ENCODE results near the gene SASH1.

Gene SASH1

DNA sequence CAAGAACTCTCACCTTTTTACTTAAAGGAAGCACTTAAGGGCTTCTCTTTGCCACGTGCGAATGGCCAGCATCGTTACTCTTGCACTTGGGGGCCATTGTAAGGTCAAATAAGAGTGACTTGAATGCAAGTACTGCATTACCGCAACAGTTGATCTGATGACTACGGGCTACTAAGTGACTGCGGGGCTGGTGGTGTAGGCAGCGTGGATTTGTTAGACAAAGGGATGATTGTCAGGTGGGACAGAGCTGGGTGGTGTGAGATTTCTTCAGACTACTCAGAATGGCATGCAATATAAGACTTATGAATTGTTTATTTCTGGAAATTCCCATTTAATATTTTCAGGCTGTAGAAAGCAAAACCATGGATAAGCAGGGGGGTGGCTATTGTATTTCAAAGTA is 204.5 kb downstream of the SASH1 start:
- Histone ChIP-seq H3K27me3 (ENCODE audit: control insufficient read depth in 1 of 2, insufficient read depth in 2 of 2, low read length in 2 of 2) (no peaks in the 10 kb centered on the region), H3K4me1 (ENCODE audit: control insufficient read depth, insufficient read depth, low read length) (peaks cover 6% of the 10 kb centered on the region), H3K36me3 (ENCODE audit: control insufficient read depth in 2 of 2, insufficient read depth in 2 of 2, low read length in 2 of 2) (peaks cover 41 to 42% of the 10 kb centered on the region in 2 donors), H3K9ac (ENCODE audit: low read length in 2 of 2) (no peak overlapping the region), H3K4me3 (ENCODE audit: low read length in 2 of 2) (no peak overlapping the region), H3K9me3 (ENCODE audit: control insufficient read depth in 2 of 2, low read length in 2 of 2) (no peaks in the 10 kb centered on the region), H3K27ac (ENCODE audit: low read length) (no peak overlapping the region)

DNA sequence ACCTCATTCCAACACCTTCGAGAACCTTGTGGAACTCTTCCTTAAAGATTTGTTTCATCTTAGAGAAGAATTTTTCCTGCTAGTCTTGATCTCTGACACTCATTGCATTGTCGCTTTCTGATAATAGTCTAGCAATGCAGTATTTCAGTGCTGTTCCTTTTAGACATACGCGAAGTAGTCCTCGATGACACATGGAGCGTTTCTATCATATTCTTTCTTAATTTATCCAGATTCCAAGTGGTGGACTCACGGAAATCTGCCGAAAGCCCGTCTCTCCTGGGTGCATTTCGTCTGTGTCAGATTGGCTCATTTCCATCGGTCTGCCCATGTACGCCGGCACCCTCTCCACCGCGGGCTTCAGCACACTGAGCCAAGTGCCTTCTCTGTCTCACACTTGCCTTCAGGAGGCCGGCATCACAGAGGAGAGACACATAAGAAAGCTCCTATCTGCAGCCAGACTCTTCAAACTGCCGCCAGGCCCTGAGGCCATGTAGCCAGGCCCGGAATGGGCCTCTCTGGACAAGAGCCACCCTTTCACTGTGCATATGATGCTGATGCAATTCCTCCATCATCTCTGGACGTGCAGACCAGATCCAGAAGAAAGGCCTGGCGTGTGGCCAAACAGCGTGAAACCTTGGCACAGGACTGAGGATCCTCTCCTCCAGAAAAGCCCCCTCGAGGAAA is 205.6 kb downstream of the SASH1 start:
- Histone ChIP-seq H3K9me3 (ENCODE audit: control insufficient read depth in 2 of 2, low read length in 2 of 2) (no peaks in the 10 kb centered on the region), H3K4me3 (ENCODE audit: low read length in 2 of 2) (no peak overlapping the region), H3K4me1 (ENCODE audit: control insufficient read depth, insufficient read depth, low read length) (peaks cover 6% of the 10 kb centered on the region), H3K27me3 (ENCODE audit: control insufficient read depth in 1 of 2, insufficient read depth in 2 of 2, low read length in 2 of 2) (no peaks in the 10 kb centered on the region), H3K27ac (ENCODE audit: low read length) (no peak overlapping the region), H3K36me3 (ENCODE audit: control insufficient read depth in 2 of 2, insufficient read depth in 2 of 2, low read length in 2 of 2) (peaks cover 34 to 35% of the 10 kb centered on the region in 2 donors), H3K9ac (ENCODE audit: low read length in 2 of 2) (no peak overlapping the region)

DNA sequence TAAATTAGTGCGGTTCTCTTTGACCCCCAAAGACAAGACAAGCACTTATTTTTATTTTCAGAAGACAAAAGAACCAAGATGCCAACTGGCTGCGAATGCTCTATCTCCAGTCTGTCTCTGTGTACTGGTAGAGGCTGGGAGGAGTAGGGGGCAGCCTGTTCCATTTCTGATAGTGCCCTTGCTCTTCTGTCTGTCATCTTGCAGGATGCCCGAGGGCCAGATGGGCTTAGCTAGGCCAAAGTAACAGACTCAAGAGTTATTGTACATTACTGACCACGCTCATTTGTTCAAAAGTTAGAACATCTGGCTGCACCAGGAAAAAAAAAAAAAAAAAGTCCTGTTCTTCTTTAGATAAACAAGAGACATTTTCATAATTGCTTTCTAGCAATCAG is 206.1 kb downstream of the SASH1 start:
- no peak overlapping the region for H3K9ac ChIP-seq (ENCODE audit: low read length in 2 of 2)
- no peak overlapping the region for H3K4me3 ChIP-seq (ENCODE audit: low read length in 2 of 2)
- H3K36me3 ChIP-seq (ENCODE audit: control insufficient read depth in 2 of 2, insufficient read depth in 2 of 2, low read length in 2 of 2) = peaks cover 30 to 33% of the 10 kb centered on the region in 2 donors
- no peak overlapping the region for H3K27ac ChIP-seq (ENCODE audit: low read length)
- H3K27me3 ChIP-seq (ENCODE audit: control insufficient read depth in 1 of 2, insufficient read depth in 2 of 2, low read length in 2 of 2) = no peaks in the 10 kb centered on the region
- peaks cover 6% of the 10 kb centered on the region for H3K4me1 ChIP-seq (ENCODE audit: control insufficient read depth, insufficient read depth, low read length)
- H3K9me3 ChIP-seq (ENCODE audit: control insufficient read depth in 2 of 2, low read length in 2 of 2) = no peaks in the 10 kb centered on the region

DNA sequence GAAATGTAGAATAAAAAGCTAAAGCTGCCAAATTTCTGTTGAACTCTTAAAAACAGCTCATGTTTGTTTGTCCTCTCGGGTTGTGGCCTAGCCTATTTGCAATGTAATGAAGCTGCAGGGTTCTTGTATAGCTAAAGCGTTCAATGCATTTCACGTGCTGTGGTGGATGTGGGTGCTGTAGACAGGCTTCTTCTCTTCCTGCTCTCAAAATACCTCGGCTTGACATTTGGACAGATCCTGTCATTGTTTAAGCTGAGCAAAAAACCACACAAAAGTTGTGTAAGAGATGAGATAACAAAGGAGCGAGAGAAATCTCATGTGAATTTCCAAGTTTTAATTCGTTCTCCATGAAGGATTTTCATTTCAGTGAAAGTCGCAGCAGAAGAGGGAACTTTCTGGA is 207.9 kb downstream of the SASH1 start:
- no peak overlapping the region for H3K9ac ChIP-seq (ENCODE audit: low read length in 2 of 2)

DNA sequence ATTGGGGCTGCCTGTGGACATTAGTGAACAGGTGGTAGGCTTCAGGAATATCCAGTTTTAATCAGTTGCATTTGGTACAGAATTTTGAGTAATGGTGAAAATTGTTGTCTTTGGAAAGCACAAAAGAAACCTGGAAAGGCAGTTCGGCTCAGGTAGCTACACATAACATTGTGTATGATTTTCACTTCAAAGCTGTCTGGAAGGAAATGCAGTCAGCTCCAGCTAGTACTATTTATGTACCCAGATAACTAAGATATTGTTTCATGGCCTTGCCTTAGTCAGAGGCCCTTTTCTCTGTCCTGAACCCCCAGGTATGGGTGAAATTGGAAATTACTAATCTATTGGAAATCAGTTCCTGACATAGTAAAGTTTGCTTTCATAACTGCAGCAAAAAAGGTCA is 208.6 kb downstream of the SASH1 start:
- no peak overlapping the region for H3K27ac ChIP-seq (ENCODE audit: low read length)
- no peak overlapping the region for H3K9ac ChIP-seq (ENCODE audit: low read length in 2 of 2)
- peaks cover 6% of the 10 kb centered on the region for H3K4me1 ChIP-seq (ENCODE audit: control insufficient read depth, insufficient read depth, low read length)
- H3K9me3 ChIP-seq (ENCODE audit: control insufficient read depth in 2 of 2, low read length in 2 of 2) = no peaks in the 10 kb centered on the region
- no peaks in the 10 kb centered on the region for H3K27me3 ChIP-seq (ENCODE audit: control insufficient read depth in 1 of 2, insufficient read depth in 2 of 2, low read length in 2 of 2)
- H3K4me3 ChIP-seq (ENCODE audit: low read length in 2 of 2) = no peak overlapping the region
- peaks cover 17 to 20% of the 10 kb centered on the region in 2 donors for H3K36me3 ChIP-seq (ENCODE audit: control insufficient read depth in 2 of 2, insufficient read depth in 2 of 2, low read length in 2 of 2)

More for the DNA sequence above, 207.9 kb downstream of the SASH1 start:
- Histone ChIP-seq H3K4me3 (ENCODE audit: low read length in 2 of 2) (no peak overlapping the region), H3K27ac (ENCODE audit: low read length) (no peak overlapping the region), H3K4me1 (ENCODE audit: control insufficient read depth, insufficient read depth, low read length) (peaks cover 6% of the 10 kb centered on the region), H3K36me3 (ENCODE audit: control insufficient read depth in 2 of 2, insufficient read depth in 2 of 2, low read length in 2 of 2) (peaks cover 22% of the 10 kb centered on the region in 2 donors), H3K9me3 (ENCODE audit: control insufficient read depth in 2 of 2, low read length in 2 of 2) (no peaks in the 10 kb centered on the region), H3K27me3 (ENCODE audit: control insufficient read depth in 1 of 2, insufficient read depth in 2 of 2, low read length in 2 of 2) (no peaks in the 10 kb centered on the region)

DNA sequence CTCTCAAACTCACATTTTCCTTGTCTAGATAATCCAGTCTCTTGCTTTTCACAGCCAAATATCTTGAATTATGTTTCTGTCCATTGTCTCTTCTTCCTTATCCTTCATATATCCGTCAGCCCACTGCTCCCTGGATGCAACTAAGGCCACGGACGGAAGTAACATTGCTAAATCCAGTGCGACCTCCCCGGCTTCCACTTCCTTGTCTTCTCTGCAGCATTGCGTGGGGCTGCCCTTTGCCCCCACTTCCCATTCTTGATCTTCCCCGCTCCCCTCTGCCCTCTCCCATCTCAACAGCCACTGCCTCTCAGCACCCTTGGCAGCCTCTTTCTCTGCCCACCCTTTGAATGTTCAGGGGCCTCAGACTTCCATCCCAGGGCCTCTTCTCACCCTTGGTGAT is 213.8 kb downstream of the SASH1 start:
- no peaks in the 10 kb centered on the region for H3K27me3 ChIP-seq (ENCODE audit: control insufficient read depth in 1 of 2, insufficient read depth in 2 of 2, low read length in 2 of 2)
- H3K4me1 ChIP-seq (ENCODE audit: control insufficient read depth, insufficient read depth, low read length) = peaks cover 13% of the 10 kb centered on the region
- H3K9ac ChIP-seq (ENCODE audit: low read length in 2 of 2) = no peak overlapping the region
- H3K9me3 ChIP-seq (ENCODE audit: control insufficient read depth in 2 of 2, low read length in 2 of 2) = no peaks in the 10 kb centered on the region
- H3K4me3 ChIP-seq (ENCODE audit: low read length in 2 of 2) = no peak overlapping the region
- H3K27ac ChIP-seq (ENCODE audit: low read length) = no peak overlapping the region
- no peaks in the 10 kb centered on the region for H3K36me3 ChIP-seq (ENCODE audit: control insufficient read depth in 2 of 2, insufficient read depth in 2 of 2, low read length in 2 of 2)

DNA sequence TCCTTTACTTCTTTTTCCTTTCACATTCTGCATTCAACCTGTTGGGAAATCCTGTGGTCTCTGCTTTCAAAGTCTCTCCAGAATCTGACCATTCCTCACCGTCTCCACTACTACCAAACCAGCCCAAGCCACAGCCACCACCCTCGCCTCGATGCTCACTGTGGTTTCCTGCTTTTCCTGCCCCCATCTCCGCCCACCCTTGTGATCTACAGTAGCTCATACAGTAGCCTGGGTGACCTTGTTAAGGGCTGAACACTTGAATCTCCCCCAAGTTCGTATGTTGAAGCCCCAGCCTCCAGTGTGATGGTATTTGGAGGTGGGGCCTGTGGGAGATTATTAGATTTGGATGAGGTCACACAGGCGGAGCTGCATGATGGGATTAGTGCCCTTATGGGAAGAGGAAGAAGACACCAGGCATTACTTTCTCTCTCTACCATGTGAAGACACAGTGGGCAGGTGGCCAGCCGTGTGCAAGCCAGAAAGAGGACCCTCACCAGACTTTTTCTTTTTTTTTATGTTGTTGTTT is 215.2 kb downstream of the SASH1 start:
- Histone ChIP-seq H3K27ac (ENCODE audit: low read length) (no peak overlapping the region), H3K4me1 (ENCODE audit: control insufficient read depth, insufficient read depth, low read length) (peaks cover 13% of the 10 kb centered on the region), H3K9me3 (ENCODE audit: control insufficient read depth in 2 of 2, low read length in 2 of 2) (no peaks in the 10 kb centered on the region), H3K9ac (ENCODE audit: low read length in 2 of 2) (no peak overlapping the region), H3K4me3 (ENCODE audit: low read length in 2 of 2) (no peak overlapping the region), H3K27me3 (ENCODE audit: control insufficient read depth in 1 of 2, insufficient read depth in 2 of 2, low read length in 2 of 2) (no peaks in the 10 kb centered on the region), H3K36me3 (ENCODE audit: control insufficient read depth in 2 of 2, insufficient read depth in 2 of 2, low read length in 2 of 2) (no peaks in the 10 kb centered on the region)

DNA sequence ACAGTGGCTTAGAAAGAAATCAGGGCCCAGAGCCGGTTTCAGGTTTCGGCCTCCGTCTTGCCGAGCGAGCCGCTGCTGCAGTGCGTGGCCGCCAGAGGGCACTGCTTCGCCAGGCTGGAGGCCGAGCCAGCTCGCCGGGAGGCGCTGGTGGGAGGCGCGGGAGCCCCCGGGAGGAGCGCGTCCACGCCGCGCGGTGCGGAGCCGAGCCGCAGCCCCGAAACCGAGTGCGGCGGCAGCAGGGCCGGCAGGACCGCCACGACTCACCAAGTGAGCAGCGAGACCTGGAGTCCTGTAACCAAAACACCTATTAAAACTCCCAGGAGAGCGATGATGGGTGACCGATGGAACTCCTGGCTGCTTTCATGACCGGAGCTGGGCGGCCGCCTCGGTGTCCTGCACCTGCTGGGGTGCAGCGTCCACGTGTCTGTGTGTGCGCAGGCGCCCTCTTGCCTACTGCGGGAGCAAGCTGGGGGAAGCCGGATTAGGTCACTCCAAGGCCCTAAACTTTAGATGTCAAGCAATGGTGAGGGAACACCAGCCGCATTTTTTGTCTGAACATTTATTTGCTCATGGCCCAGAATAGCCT is 217.3 kb downstream of the SASH1 start:
- Histone ChIP-seq H3K9me3 (ENCODE audit: control insufficient read depth in 2 of 2, low read length in 2 of 2) (no peaks in the 10 kb centered on the region), H3K9ac (ENCODE audit: low read length in 2 of 2) (peak overlapping the region; percentile 47 to 54), H3K36me3 (ENCODE audit: control insufficient read depth in 2 of 2, insufficient read depth in 2 of 2, low read length in 2 of 2) (no peaks in the 10 kb centered on the region), H3K4me3 (ENCODE audit: low read length in 2 of 2) (peak overlapping the region; percentile 72 to 77), H3K4me1 (ENCODE audit: control insufficient read depth, insufficient read depth, low read length) (peaks cover 13% of the 10 kb centered on the region), H3K27ac (ENCODE audit: low read length) (no peak overlapping the region), H3K27me3 (ENCODE audit: control insufficient read depth in 1 of 2, insufficient read depth in 2 of 2, low read length in 2 of 2) (no peaks in the 10 kb centered on the region)

DNA sequence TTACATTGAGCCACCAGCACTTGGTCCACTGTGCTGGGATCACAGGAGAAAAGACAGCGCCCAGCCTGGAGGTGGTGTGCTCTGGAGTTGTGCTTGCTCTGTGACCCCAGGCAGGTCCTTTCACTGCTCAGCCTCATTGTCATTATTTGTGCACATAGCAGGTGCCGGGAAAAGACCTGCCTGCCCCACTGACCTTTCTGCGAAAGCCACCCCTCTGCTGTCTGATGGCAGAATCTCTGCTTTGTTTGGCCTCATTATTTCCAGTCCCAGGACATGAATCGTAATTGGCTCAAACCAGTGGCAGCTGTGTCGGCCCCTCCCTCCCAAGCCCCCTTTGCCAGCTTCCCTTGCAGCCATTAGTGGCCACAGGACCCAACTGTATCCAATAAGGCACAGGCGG is 219.0 kb downstream of the SASH1 start:
- no peak overlapping the region for H3K27ac ChIP-seq (ENCODE audit: low read length)
- H3K9me3 ChIP-seq (ENCODE audit: control insufficient read depth in 2 of 2, low read length in 2 of 2) = no peaks in the 10 kb centered on the region
- no peak overlapping the region for H3K4me3 ChIP-seq (ENCODE audit: low read length in 2 of 2)
- H3K27me3 ChIP-seq (ENCODE audit: control insufficient read depth in 1 of 2, insufficient read depth in 2 of 2, low read length in 2 of 2) = no peaks in the 10 kb centered on the region
- H3K36me3 ChIP-seq (ENCODE audit: control insufficient read depth in 2 of 2, insufficient read depth in 2 of 2, low read length in 2 of 2) = no peaks in the 10 kb centered on the region
- no peak overlapping the region for H3K9ac ChIP-seq (ENCODE audit: low read length in 2 of 2)
- peaks cover 13% of the 10 kb centered on the region for H3K4me1 ChIP-seq (ENCODE audit: control insufficient read depth, insufficient read depth, low read length)

DNA sequence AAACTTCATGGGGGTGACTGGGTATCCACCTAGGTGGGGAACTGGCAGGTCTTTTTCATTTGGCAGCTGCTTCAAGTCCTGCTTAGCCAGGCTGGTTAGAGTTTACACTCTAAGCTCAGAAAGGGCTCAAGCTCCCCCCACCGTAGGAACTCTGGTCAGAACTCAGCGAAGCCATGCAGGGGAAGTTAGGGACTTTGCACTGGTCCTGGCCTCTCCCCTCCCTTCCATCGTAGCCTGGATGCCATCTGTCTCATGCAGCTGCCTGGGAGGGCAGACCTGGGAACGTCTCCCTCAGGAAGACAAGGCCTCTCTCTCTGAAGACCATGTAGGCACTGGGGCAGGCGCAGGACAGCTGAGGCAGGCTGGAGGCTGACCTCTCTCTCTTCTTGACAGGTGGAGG is 220.4 kb downstream of the SASH1 start:
- Histone ChIP-seq H3K9ac (ENCODE audit: low read length in 2 of 2) (no peak overlapping the region), H3K36me3 (ENCODE audit: control insufficient read depth in 2 of 2, insufficient read depth in 2 of 2, low read length in 2 of 2) (no peaks in the 10 kb centered on the region), H3K4me1 (ENCODE audit: control insufficient read depth, insufficient read depth, low read length) (peaks cover 13% of the 10 kb centered on the region), H3K4me3 (ENCODE audit: low read length in 2 of 2) (no peak overlapping the region), H3K27ac (ENCODE audit: low read length) (no peak overlapping the region), H3K27me3 (ENCODE audit: control insufficient read depth in 1 of 2, insufficient read depth in 2 of 2, low read length in 2 of 2) (no peaks in the 10 kb centered on the region), H3K9me3 (ENCODE audit: control insufficient read depth in 2 of 2, low read length in 2 of 2) (no peaks in the 10 kb centered on the region)

DNA sequence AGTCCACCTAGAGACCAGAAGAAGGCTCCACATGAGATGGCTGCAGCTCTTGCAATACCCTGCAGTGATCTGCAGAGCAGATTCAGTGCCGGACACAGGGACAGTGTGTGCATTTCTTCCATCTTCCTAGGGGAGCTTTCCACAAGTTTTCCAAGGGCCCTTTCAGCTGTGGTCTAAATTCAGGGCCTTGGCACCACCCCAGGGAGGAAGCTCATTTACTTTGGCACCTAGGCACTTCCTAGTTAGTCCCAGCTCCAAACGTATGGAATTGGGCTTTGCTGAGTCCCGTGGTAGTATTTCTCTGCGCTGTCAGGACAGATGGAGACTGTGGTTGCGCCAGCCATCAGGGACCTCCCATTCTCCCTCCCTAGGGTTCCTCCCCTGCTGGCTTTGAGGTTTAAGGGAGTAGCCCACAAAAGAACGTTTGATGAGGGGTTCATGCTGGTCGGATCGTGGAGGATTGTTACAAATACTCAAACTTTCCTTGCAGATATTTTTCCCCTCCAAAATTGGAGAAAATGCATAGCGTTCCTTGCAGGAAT is 221.9 kb downstream of the SASH1 start:
- H3K9me3 ChIP-seq (ENCODE audit: control insufficient read depth in 2 of 2, low read length in 2 of 2) = no peaks in the 10 kb centered on the region
- peaks cover 11% of the 10 kb centered on the region for H3K4me1 ChIP-seq (ENCODE audit: control insufficient read depth, insufficient read depth, low read length)
- no peak overlapping the region for H3K27ac ChIP-seq (ENCODE audit: low read length)
- no peaks in the 10 kb centered on the region for H3K36me3 ChIP-seq (ENCODE audit: control insufficient read depth in 2 of 2, insufficient read depth in 2 of 2, low read length in 2 of 2)
- no peak overlapping the region for H3K9ac ChIP-seq (ENCODE audit: low read length in 2 of 2)
- H3K4me3 ChIP-seq (ENCODE audit: low read length in 2 of 2) = no peak overlapping the region
- peaks cover 0 to 2% of the 10 kb centered on the region in 2 donors for H3K27me3 ChIP-seq (ENCODE audit: control insufficient read depth in 1 of 2, insufficient read depth in 2 of 2, low read length in 2 of 2)
